H7 (cell line): Measurements from ENCODE around the gene SORL1. TPM values are rescaled to one million over a fixed set of nuclear protein-coding genes. Genes with fewer than 3 reads are reported as not detected.
"Not testable (repeated sequence)": the region's sequence is repeated elsewhere in the genome, so short reads cannot be mapped to it uniquely, and the experiment has no call there.

ENCODE experiments used
- DNase-seq: peaks from one replicate; pipeline ENCODE4 v3.0.0; 2012
- H3K27me3 ChIP-seq: 2 replicates; pipeline ENCODE4 v1.6.0; 2011; ENCODE audit warnings: mild to moderate bottlenecking, low read length; ENCODE audit not compliant: control insufficient read depth, insufficient read depth
- H3K36me3 ChIP-seq: replicated peaks from 2 replicates; pipeline ENCODE4 v1.5.1; 2011; ENCODE audit warnings: low read length; ENCODE audit not compliant: control insufficient read depth, insufficient read depth
- H3K4me3 ChIP-seq: 2 replicates; pipeline ENCODE4 v1.5.1; 2011; ENCODE audit warnings: low read depth, mild to moderate bottlenecking, control low read depth, low read length, moderate library complexity; ENCODE audit not compliant: insufficient read depth
- total RNA-seq: library from RNA; depleted of rRNA; stranded (reverse); fragments of >200 nt; shearing (Covaris generic); gene quantifications from 2 replicates; pipeline ENCODE4 v1.2.3, GENCODE V29; 2014; rRNA removed

The SORL1 gene
- 13.3 and 20.3 TPM in 2 replicates for total RNA-seq

- DNase-seq = peak; percentile 94
- Histone ChIP-seq H3K4me3 (peak within 1 kb of the TSS; percentile 89), H3K27me3 (peaks cover 5% of the 10 kb centered on the region), H3K36me3 (no peaks in the 10 kb centered on the region)
These were observed at the start of gene SORL1 for GRCh38 chr11:121451986-121452608. Gene SORL1 (plus strand): TSS chr11:121452314. CDS start chr11:121452332, 18 bp downstream.

GRCh38 chr11:121405646-121406045 lies 46.5 kb upstream of the SORL1 start:
- H3K27me3 ChIP-seq = no peaks in the 10 kb centered on the region
- H3K36me3 ChIP-seq = no peaks in the 10 kb centered on the region
- no peak overlapping the region for H3K4me3 ChIP-seq
- no peak for DNase-seq

GRCh38 chr11:121406291-121406690 lies 45.8 kb upstream of the SORL1 start:
- Histone ChIP-seq H3K4me3 (no peak overlapping the region), H3K36me3 (no peaks in the 10 kb centered on the region), H3K27me3 (no peaks in the 10 kb centered on the region)
- DNase-seq = peak; percentile 39

GRCh38 chr11:121408830-121409229 lies 43.3 kb upstream of the SORL1 start:
- Histone ChIP-seq H3K36me3 (no peaks in the 10 kb centered on the region), H3K27me3 (no peaks in the 10 kb centered on the region), H3K4me3 (no peak overlapping the region)
- no peak for DNase-seq

GRCh38 chr11:121410041-121410440 lies 42.1 kb upstream of the SORL1 start:
- H3K4me3 ChIP-seq, DNase-seq, H3K27me3 ChIP-seq, H3K36me3 ChIP-seq: not testable (repeated sequence)

- H3K27me3 ChIP-seq, H3K36me3 ChIP-seq, DNase-seq, H3K4me3 ChIP-seq: not testable (repeated sequence)
These were observed 40.8 kb upstream of the SORL1 start for GRCh38 chr11:121411330-121411729.

GRCh38 chr11:121412000-121412587 lies 40.0 kb upstream of the SORL1 start:
- no peaks in the 10 kb centered on the region for H3K27me3 ChIP-seq
- no peak for DNase-seq
- no peak overlapping the region for H3K4me3 ChIP-seq
- no peaks in the 10 kb centered on the region for H3K36me3 ChIP-seq

GRCh38 chr11:121412711-121413415 lies 39.3 kb upstream of the SORL1 start:
- no peak overlapping the region for H3K4me3 ChIP-seq
- no peaks in the 10 kb centered on the region for H3K36me3 ChIP-seq
- no peaks in the 10 kb centered on the region for H3K27me3 ChIP-seq
- DNase-seq = no peak

- DNase-seq = no peak
- H3K36me3 ChIP-seq = no peaks in the 10 kb centered on the region
- H3K27me3 ChIP-seq = no peaks in the 10 kb centered on the region
- H3K4me3 ChIP-seq = no peak overlapping the region
These were observed 37.8 kb upstream of the SORL1 start for GRCh38 chr11:121414141-121414913.

GRCh38 chr11:121415856-121416255 lies 36.3 kb upstream of the SORL1 start:
- Histone ChIP-seq H3K4me3 (no peak overlapping the region), H3K36me3 (no peaks in the 10 kb centered on the region), H3K27me3 (no peaks in the 10 kb centered on the region)
- DNase-seq = no peak

- DNase-seq = no peak
- H3K4me3 ChIP-seq = no peak overlapping the region
- no peaks in the 10 kb centered on the region for H3K27me3 ChIP-seq
- H3K36me3 ChIP-seq = no peaks in the 10 kb centered on the region
These were observed 35.0 kb upstream of the SORL1 start for GRCh38 chr11:121417055-121417551.

- Histone ChIP-seq H3K27me3 (no peaks in the 10 kb centered on the region), H3K36me3 (no peaks in the 10 kb centered on the region), H3K4me3 (no peak overlapping the region)
- no peak for DNase-seq
These were observed 34.5 kb upstream of the SORL1 start for GRCh38 chr11:121417607-121418006.

GRCh38 chr11:121418625-121419114 lies 33.4 kb upstream of the SORL1 start:
- Histone ChIP-seq H3K4me3 (no peak overlapping the region), H3K36me3 (no peaks in the 10 kb centered on the region), H3K27me3 (no peaks in the 10 kb centered on the region)
- no peak for DNase-seq

GRCh38 chr11:121419836-121420235 lies 32.3 kb upstream of the SORL1 start:
- Histone ChIP-seq H3K36me3 (no peaks in the 10 kb centered on the region), H3K4me3 (no peak overlapping the region)
- DNase-seq = no peak

More at GRCh38 chr11:121419836-121420235, 32.3 kb upstream of the SORL1 start:
- no peaks in the 10 kb centered on the region for H3K27me3 ChIP-seq
